ENCODE measurements around the gene KCNH5.

KCNH5 gene

GRCh38 chr14:63030113-63030512, 15.1 kb downstream of the KCNH5 start:
- Mint-ChIP-seq H3K4me3 (no peak overlapping the region), H3K36me3 (ENCODE audit: low read depth) (no peaks in the 10 kb centered on the region), H3K9me3 (no peaks in the 10 kb centered on the region), H3K4me1 (ENCODE audit: low read depth) (no peaks in the 10 kb centered on the region), H3K27me3 (ENCODE audit: low read depth) (no peaks in the 10 kb centered on the region), H3K27ac (no peak overlapping the region)

GRCh38 chr14:63027719-63028118, 17.5 kb downstream of the KCNH5 start:
- H3K9me3 Mint-ChIP-seq = no peaks in the 10 kb centered on the region
- H3K4me3 Mint-ChIP-seq = no peak overlapping the region
- H3K27me3 Mint-ChIP-seq (ENCODE audit: low read depth) = no peaks in the 10 kb centered on the region
- no peaks in the 10 kb centered on the region for H3K36me3 Mint-ChIP-seq (ENCODE audit: low read depth)
- no peaks in the 10 kb centered on the region for H3K4me1 Mint-ChIP-seq (ENCODE audit: low read depth)
- H3K27ac Mint-ChIP-seq = no peak overlapping the region

- no peaks in the 10 kb centered on the region for H3K36me3 Mint-ChIP-seq (ENCODE audit: low read depth)
- no peak overlapping the region for H3K27ac Mint-ChIP-seq
Observed at GRCh38 chr14:63026491-63026890, 18.8 kb downstream of the KCNH5 start.

GRCh38 chr14:63014621-63015020, 30.6 kb downstream of the KCNH5 start:
- Mint-ChIP-seq H3K4me3 (no peak overlapping the region), H3K27me3 (ENCODE audit: low read depth) (no peaks in the 10 kb centered on the region), H3K4me1 (ENCODE audit: low read depth) (no peaks in the 10 kb centered on the region)

More at GRCh38 chr14:63026491-63026890, 18.8 kb downstream of the KCNH5 start:
- Mint-ChIP-seq H3K9me3 (no peaks in the 10 kb centered on the region), H3K4me1 (ENCODE audit: low read depth) (no peaks in the 10 kb centered on the region), H3K4me3 (no peak overlapping the region), H3K27me3 (ENCODE audit: low read depth) (no peaks in the 10 kb centered on the region)

GRCh38 chr14:63012171-63012570, 33.1 kb downstream of the KCNH5 start:
- Mint-ChIP-seq H3K4me1 (ENCODE audit: low read depth) (no peaks in the 10 kb centered on the region), H3K4me3 (no peak overlapping the region), H3K27ac (no peak overlapping the region), H3K27me3 (ENCODE audit: low read depth) (no peaks in the 10 kb centered on the region), H3K36me3 (ENCODE audit: low read depth) (no peaks in the 10 kb centered on the region), H3K9me3 (no peaks in the 10 kb centered on the region)

More at GRCh38 chr14:63014621-63015020, 30.6 kb downstream of the KCNH5 start:
- Mint-ChIP-seq H3K27ac (no peak overlapping the region), H3K36me3 (ENCODE audit: low read depth) (no peaks in the 10 kb centered on the region), H3K9me3 (no peaks in the 10 kb centered on the region)

GRCh38 chr14:63011623-63012022, 33.6 kb downstream of the KCNH5 start:
- Mint-ChIP-seq H3K9me3 (no peaks in the 10 kb centered on the region), H3K27me3 (ENCODE audit: low read depth) (no peaks in the 10 kb centered on the region), H3K4me1 (ENCODE audit: low read depth) (no peaks in the 10 kb centered on the region), H3K36me3 (ENCODE audit: low read depth) (no peaks in the 10 kb centered on the region), H3K4me3 (no peak overlapping the region), H3K27ac (no peak overlapping the region)

- Mint-ChIP-seq H3K9me3 (no peaks in the 10 kb centered on the region), H3K27me3 (ENCODE audit: low read depth) (no peaks in the 10 kb centered on the region), H3K4me3 (no peak overlapping the region), H3K27ac (no peak overlapping the region), H3K36me3 (ENCODE audit: low read depth) (no peaks in the 10 kb centered on the region), H3K4me1 (ENCODE audit: low read depth) (no peaks in the 10 kb centered on the region)
Observed at GRCh38 chr14:63009495-63009894, 35.8 kb downstream of the KCNH5 start.

- Mint-ChIP-seq H3K27ac (no peak overlapping the region), H3K36me3 (ENCODE audit: low read depth) (no peaks in the 10 kb centered on the region), H3K4me3 (no peak overlapping the region), H3K27me3 (ENCODE audit: low read depth) (no peaks in the 10 kb centered on the region), H3K4me1 (ENCODE audit: low read depth) (no peaks in the 10 kb centered on the region), H3K9me3 (no peaks in the 10 kb centered on the region)
Observed at GRCh38 chr14:63006531-63006930, 38.7 kb downstream of the KCNH5 start.

GRCh38 chr14:62994096-62994495, 51.2 kb downstream of the KCNH5 start:
- no peaks in the 10 kb centered on the region for H3K9me3 Mint-ChIP-seq
- no peak overlapping the region for H3K27ac Mint-ChIP-seq
- H3K27me3 Mint-ChIP-seq (ENCODE audit: low read depth) = no peaks in the 10 kb centered on the region
- H3K36me3 Mint-ChIP-seq (ENCODE audit: low read depth) = no peaks in the 10 kb centered on the region
- H3K4me3 Mint-ChIP-seq = no peak overlapping the region
- no peaks in the 10 kb centered on the region for H3K4me1 Mint-ChIP-seq (ENCODE audit: low read depth)

GRCh38 chr14:62988967-62989366, 56.3 kb downstream of the KCNH5 start:
- Mint-ChIP-seq H3K27ac (no peak overlapping the region), H3K9me3 (no peaks in the 10 kb centered on the region), H3K4me3 (no peak overlapping the region), H3K4me1 (ENCODE audit: low read depth) (no peaks in the 10 kb centered on the region), H3K27me3 (ENCODE audit: low read depth) (no peaks in the 10 kb centered on the region), H3K36me3 (ENCODE audit: low read depth) (no peaks in the 10 kb centered on the region)

- Mint-ChIP-seq H3K4me3 (no peak overlapping the region), H3K4me1 (ENCODE audit: low read depth) (no peaks in the 10 kb centered on the region), H3K27ac (no peak overlapping the region), H3K27me3 (ENCODE audit: low read depth) (no peaks in the 10 kb centered on the region), H3K9me3 (no peaks in the 10 kb centered on the region), H3K36me3 (ENCODE audit: low read depth) (no peaks in the 10 kb centered on the region)
Observed at GRCh38 chr14:62983821-62984220, 61.4 kb downstream of the KCNH5 start.

- Mint-ChIP-seq H3K27me3 (ENCODE audit: low read depth) (no peaks in the 10 kb centered on the region), H3K27ac (no peak overlapping the region), H3K9me3 (no peaks in the 10 kb centered on the region), H3K4me1 (ENCODE audit: low read depth) (no peaks in the 10 kb centered on the region), H3K36me3 (ENCODE audit: low read depth) (no peaks in the 10 kb centered on the region), H3K4me3 (no peak overlapping the region)
Observed at GRCh38 chr14:62980693-62981092, 64.6 kb downstream of the KCNH5 start.

- Mint-ChIP-seq H3K4me3 (no peak overlapping the region), H3K36me3 (ENCODE audit: low read depth) (no peaks in the 10 kb centered on the region), H3K27me3 (ENCODE audit: low read depth) (no peaks in the 10 kb centered on the region), H3K4me1 (ENCODE audit: low read depth) (no peaks in the 10 kb centered on the region), H3K9me3 (no peaks in the 10 kb centered on the region), H3K27ac (no peak overlapping the region)
Observed at GRCh38 chr14:62957562-62957961, 87.7 kb downstream of the KCNH5 start.

GRCh38 chr14:62956413-62956812, 88.8 kb downstream of the KCNH5 start:
- Mint-ChIP-seq H3K27ac (no peak overlapping the region), H3K9me3 (no peaks in the 10 kb centered on the region), H3K36me3 (ENCODE audit: low read depth) (no peaks in the 10 kb centered on the region), H3K4me3 (no peak overlapping the region), H3K4me1 (ENCODE audit: low read depth) (no peaks in the 10 kb centered on the region), H3K27me3 (ENCODE audit: low read depth) (no peaks in the 10 kb centered on the region)

GRCh38 chr14:62954165-62954564, 91.1 kb downstream of the KCNH5 start:
- Mint-ChIP-seq H3K4me3 (no peak overlapping the region), H3K36me3 (ENCODE audit: low read depth) (no peaks in the 10 kb centered on the region), H3K9me3 (no peaks in the 10 kb centered on the region), H3K4me1 (ENCODE audit: low read depth) (no peaks in the 10 kb centered on the region), H3K27ac (no peak overlapping the region), H3K27me3 (ENCODE audit: low read depth) (no peaks in the 10 kb centered on the region)

- H3K9me3 Mint-ChIP-seq = no peaks in the 10 kb centered on the region
- no peaks in the 10 kb centered on the region for H3K27me3 Mint-ChIP-seq (ENCODE audit: low read depth)
- H3K36me3 Mint-ChIP-seq (ENCODE audit: low read depth) = no peaks in the 10 kb centered on the region
- H3K27ac Mint-ChIP-seq = no peak overlapping the region
- no peak overlapping the region for H3K4me3 Mint-ChIP-seq
- H3K4me1 Mint-ChIP-seq (ENCODE audit: low read depth) = no peaks in the 10 kb centered on the region
Observed at GRCh38 chr14:62952226-62952625, 93.0 kb downstream of the KCNH5 start.
